Measurements from ENCODE around the gene TMEM106C.

GRCh38 chr12:47982311-47982710 lies 18.9 kb downstream of the TMEM106C start:
- TF ChIP-seq ZNF121 (CRISPR knock-in tag; IDR thresholded peaks at IDR 0.05) (no peak), ZMYM4 (CRISPR knock-in tag; IDR thresholded peaks at IDR 0.05) (no peak), POLR2A (IDR thresholded peaks at IDR 0.05; ENCODE audit: insufficient read depth in 1 of 2, low read depth in 2 of 2, low read length in 2 of 2) (no peak), ZSCAN9 (CRISPR knock-in tag; IDR thresholded peaks at IDR 0.05; ENCODE audit: borderline replicate concordance) (no peak), TP53 (CRISPR knock-in tag; conservative IDR thresholded peaks at IDR 0.05) (no peak), GABPA (IDR thresholded peaks at IDR 0.05; ENCODE audit: low read depth, low read length) (no peak), GABPA (CRISPR knock-in tag; IDR thresholded peaks at IDR 0.05; ENCODE audit: low read depth) (no peak), MAFG (CRISPR knock-in tag; IDR thresholded peaks at IDR 0.05) (no peak), NBN (conservative IDR thresholded peaks at IDR 0.05) (no peak)
- TF ChIP-seq, protein P1, sequence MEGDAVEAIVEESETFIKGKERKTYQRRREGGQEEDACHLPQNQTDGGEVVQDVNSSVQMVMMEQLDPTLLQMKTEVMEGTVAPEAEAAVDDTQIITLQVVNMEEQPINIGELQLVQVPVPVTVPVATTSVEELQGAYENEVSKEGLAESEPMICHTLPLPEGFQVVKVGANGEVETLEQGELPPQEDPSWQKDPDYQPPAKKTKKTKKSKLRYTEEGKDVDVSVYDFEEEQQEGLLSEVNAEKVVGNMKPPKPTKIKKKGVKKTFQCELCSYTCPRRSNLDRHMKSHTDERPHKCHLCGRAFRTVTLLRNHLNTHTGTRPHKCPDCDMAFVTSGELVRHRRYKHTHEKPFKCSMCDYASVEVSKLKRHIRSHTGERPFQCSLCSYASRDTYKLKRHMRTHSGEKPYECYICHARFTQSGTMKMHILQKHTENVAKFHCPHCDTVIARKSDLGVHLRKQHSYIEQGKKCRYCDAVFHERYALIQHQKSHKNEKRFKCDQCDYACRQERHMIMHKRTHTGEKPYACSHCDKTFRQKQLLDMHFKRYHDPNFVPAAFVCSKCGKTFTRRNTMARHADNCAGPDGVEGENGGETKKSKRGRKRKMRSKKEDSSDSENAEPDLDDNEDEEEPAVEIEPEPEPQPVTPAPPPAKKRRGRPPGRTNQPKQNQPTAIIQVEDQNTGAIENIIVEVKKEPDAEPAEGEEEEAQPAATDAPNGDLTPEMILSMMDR (CRISPR knock-in tag; IDR thresholded peaks at IDR 0.05) = no peak
- TF ChIP-seq, protein P2, sequence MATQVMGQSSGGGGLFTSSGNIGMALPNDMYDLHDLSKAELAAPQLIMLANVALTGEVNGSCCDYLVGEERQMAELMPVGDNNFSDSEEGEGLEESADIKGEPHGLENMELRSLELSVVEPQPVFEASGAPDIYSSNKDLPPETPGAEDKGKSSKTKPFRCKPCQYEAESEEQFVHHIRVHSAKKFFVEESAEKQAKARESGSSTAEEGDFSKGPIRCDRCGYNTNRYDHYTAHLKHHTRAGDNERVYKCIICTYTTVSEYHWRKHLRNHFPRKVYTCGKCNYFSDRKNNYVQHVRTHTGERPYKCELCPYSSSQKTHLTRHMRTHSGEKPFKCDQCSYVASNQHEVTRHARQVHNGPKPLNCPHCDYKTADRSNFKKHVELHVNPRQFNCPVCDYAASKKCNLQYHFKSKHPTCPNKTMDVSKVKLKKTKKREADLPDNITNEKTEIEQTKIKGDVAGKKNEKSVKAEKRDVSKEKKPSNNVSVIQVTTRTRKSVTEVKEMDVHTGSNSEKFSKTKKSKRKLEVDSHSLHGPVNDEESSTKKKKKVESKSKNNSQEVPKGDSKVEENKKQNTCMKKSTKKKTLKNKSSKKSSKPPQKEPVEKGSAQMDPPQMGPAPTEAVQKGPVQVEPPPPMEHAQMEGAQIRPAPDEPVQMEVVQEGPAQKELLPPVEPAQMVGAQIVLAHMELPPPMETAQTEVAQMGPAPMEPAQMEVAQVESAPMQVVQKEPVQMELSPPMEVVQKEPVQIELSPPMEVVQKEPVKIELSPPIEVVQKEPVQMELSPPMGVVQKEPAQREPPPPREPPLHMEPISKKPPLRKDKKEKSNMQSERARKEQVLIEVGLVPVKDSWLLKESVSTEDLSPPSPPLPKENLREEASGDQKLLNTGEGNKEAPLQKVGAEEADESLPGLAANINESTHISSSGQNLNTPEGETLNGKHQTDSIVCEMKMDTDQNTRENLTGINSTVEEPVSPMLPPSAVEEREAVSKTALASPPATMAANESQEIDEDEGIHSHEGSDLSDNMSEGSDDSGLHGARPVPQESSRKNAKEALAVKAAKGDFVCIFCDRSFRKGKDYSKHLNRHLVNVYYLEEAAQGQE (IDR thresholded peaks at IDR 0.05; ENCODE audit: borderline replicate concordance in 1 of 2, low read depth in 1 of 2, low read length in 2 of 2) = no peak

Measured in HepG2 (cell line).